Measurements from ENCODE around the gene SLC52A3.
"Not testable (repeated sequence)": the region's sequence is repeated elsewhere in the genome, so short reads cannot be mapped to it uniquely, and the experiment has no call there.

GRCh38 chr20:798746-799145, 30.4 kb upstream of the SLC52A3 start:
- not testable (repeated sequence) for TF ChIP-seq CTCF (IDR thresholded peaks at IDR 0.05; ENCODE audit: low read length); EZH2 (optimal IDR thresholded peaks at IDR 0.05; ENCODE audit: low read depth, low read length)
